GM12872 (cell line): ENCODE data around the gene MPRIP.

Experiments
- TF ChIP-seq, protein P1 (sequence below): IDR thresholded peaks from 3 replicates; pipeline ENCODE4 v1.5.1; 2011; ENCODE audit warnings: low read depth, mild to moderate bottlenecking, low read length, moderate library complexity; ENCODE audit not compliant: insufficient read depth

MPRIP gene

DNA sequence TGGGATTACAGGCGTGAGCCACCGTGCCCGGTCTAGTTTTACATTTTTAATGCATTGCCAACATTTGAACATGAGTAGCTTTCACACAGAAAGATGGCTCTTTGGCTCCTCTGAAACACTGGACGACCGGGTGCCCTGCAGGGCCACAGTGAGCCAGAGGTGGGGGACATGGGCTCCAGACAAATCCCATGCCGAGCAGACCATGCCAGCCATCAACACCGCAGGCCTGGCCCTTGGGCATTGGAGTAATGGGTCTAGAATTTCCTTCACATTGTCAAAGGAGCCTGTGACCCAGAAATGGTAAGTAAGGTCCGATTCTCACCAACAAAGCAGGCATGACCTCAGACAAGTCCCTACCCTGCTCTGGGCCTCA lies 21.4 kb upstream of the MPRIP start:
- TF ChIP-seq, protein P1, sequence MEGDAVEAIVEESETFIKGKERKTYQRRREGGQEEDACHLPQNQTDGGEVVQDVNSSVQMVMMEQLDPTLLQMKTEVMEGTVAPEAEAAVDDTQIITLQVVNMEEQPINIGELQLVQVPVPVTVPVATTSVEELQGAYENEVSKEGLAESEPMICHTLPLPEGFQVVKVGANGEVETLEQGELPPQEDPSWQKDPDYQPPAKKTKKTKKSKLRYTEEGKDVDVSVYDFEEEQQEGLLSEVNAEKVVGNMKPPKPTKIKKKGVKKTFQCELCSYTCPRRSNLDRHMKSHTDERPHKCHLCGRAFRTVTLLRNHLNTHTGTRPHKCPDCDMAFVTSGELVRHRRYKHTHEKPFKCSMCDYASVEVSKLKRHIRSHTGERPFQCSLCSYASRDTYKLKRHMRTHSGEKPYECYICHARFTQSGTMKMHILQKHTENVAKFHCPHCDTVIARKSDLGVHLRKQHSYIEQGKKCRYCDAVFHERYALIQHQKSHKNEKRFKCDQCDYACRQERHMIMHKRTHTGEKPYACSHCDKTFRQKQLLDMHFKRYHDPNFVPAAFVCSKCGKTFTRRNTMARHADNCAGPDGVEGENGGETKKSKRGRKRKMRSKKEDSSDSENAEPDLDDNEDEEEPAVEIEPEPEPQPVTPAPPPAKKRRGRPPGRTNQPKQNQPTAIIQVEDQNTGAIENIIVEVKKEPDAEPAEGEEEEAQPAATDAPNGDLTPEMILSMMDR: no peak

DNA sequence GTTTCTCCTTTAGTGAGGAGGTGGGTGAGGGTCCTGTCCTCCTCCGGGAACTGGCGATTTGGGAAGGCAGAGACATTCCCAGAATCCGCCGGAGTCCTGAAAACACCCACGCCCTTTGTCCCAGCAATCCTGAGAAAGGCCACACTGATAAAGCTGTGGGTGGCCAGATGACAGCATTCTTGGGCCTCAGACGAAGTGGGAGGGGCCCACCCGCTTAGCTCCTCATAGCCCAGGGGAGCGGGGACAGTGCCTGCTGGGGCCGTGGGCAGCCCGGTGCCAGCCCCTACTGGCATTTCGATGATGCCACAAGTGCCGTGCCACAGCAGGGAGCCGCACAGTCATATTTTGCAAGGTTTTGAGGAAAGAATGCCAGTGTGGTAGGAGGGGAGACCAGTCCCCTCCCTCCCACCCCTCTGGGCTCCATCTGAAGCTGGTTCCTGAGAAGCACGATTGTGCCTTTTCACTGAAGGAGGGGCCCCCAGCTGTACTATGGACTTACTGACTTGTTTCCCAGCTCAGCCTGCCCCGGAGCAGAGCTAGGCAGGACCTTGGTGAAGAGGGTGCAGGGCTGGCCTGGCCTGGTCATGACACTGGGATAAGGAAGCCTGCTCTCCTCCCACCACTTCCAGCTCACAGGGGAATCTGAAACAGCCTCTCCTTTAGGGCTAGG lies 20.9 kb upstream of the MPRIP start:
- TF ChIP-seq, protein P1: no peak

DNA sequence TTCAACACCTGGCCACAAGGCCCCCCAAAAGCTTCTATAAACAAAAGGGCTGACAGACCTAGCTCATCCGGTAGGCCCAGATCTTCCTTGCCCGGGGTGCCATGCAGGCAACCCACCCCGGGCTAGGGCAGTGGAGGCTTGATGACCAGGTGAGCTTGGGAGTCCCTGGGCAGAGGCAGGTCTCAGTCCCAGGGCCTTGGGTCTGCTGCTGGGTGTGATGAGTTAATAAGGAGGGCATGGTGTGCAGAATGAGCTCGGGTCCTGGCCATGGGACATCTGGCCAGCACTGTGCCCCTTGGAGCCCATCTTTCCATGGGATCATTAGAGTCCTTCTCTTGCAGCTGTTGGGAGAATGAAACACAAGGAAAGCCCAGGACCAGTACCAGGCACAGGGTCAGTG lies 20.2 kb upstream of the MPRIP start:
- TF ChIP-seq, protein P1: no peak

DNA sequence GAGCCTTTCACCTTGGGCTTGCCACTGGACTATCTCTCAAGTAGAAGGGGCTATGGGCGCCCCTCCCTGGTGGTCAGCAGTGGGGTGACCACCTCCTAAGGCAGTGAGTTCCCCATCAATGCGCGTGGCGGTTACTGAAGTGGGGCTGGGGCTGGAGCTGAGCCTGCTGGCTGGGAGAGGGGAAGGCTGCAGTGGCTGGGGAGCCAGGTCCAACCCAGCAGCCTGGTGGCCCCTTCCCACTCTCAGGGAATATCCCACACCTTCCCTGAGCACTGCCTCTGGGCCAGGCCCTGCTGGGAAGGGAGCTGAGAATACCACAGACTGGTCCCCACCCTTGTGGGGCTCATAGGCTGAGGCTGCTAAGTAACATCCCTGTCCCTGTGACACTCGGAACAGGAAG lies 19.8 kb upstream of the MPRIP start:
- TF ChIP-seq, protein P1: no peak

DNA sequence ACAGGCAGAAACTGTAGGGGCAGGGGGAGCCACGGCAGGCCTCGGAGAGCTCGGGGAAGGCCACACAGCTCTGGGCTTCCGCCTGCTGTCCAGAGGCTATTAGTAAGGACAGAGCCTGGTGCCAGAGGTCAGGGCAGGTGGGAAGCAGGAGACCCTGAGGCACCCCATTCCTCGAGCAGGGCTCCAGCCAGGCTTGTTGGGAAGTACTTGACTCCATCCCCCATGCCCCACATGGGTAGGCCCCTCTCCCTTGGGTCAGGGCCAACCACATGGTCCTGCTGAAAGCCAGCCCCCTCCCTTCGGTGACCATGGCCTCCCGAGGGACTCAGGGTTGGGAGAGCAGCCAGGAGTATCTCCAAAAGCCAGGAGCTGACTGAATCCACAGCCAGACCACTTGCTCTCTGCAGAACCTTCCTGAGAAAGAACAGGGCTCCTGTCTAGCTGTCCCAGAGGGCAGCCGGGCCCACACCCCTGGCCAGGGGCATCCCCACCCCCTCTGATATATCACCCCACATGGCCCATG lies 17.4 kb upstream of the MPRIP start:
- TF ChIP-seq, protein P1: no peak

DNA sequence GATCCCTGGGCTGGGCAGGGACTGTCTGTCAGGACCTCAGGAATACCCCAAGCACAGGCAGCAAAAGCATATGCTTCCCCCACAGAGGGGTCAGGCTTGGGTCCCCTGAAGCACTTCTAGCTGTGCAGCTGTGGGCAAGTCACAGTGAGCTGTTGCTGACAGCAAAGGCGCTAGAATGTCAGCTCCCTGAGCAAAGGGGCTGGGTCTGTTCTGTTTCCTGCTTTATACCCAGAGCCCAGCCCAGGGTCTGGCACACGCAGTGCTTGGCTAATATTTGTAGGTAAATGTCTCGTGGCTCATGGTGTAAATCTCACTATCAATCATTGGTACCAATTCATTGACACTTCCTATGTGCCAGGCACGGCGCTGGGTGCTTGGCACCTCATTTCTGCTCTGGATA lies 16.6 kb upstream of the MPRIP start:
- TF ChIP-seq, protein P1: no peak

DNA sequence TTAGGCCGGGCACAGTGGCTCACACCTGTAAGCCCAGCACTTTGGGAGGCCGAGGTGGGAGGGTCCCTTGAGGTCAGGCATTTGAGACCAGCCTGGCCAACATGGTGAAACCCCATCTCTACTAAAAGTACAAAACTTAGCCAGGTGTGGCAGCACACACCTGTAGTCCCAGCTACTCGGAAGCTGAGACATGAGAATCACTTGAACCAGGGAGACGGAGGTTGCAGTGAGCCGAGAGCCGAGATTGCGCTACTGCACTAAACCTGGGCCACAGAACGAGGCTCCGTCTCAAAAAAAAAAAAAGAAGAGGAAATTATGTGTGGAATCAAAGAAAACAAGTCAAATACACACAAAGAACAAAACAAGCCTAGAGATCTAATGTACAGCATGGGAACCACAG lies 16.1 kb upstream of the MPRIP start:
- TF ChIP-seq, protein P1: no peak
